Measurements from ENCODE around the gene CACNA2D2.
A peak's percentile ranks its signal among the peaks of the same experiment; 100 is the strongest.

CACNA2D2 gene

GRCh38 chr3:50478671-50479260 is 24.7 kb downstream of the CACNA2D2 start:
- no peak for TF ChIP-seq CTCF (IDR thresholded peaks at IDR 0.05; ENCODE audit: low read depth, low read length, missing control alignments)
- DNase-seq (ENCODE audit: extremely low read depth, low read depth), result no peak

GRCh38 chr3:50478051-50478450 is 25.4 kb downstream of the CACNA2D2 start:
- H3K4me3 ChIP-seq (replicated peaks; ENCODE audit: low read depth, low read length), result no peak overlapping the region
- DNase-seq (ENCODE audit: extremely low read depth, low read depth), result no peak
- no peak for TF ChIP-seq CTCF (IDR thresholded peaks at IDR 0.05; ENCODE audit: low read depth, low read length, missing control alignments)

More at GRCh38 chr3:50478671-50479260, 24.7 kb downstream of the CACNA2D2 start:
- no peak overlapping the region for H3K4me3 ChIP-seq (replicated peaks; ENCODE audit: low read depth, low read length)

GRCh38 chr3:50475348-50475747 is 28.1 kb downstream of the CACNA2D2 start:
- no peak for DNase-seq (ENCODE audit: extremely low read depth, low read depth)
- TF ChIP-seq CTCF (IDR thresholded peaks at IDR 0.05; ENCODE audit: low read depth, low read length, missing control alignments), result no peak
- no peak overlapping the region for H3K4me3 ChIP-seq (replicated peaks; ENCODE audit: low read depth, low read length)

GRCh38 chr3:50474717-50475116 is 28.7 kb downstream of the CACNA2D2 start:
- no peak for TF ChIP-seq CTCF (IDR thresholded peaks at IDR 0.05; ENCODE audit: low read depth, low read length, missing control alignments)
- DNase-seq (ENCODE audit: extremely low read depth, low read depth), result peak; percentile 3
- H3K4me3 ChIP-seq (replicated peaks; ENCODE audit: low read depth, low read length), result no peak overlapping the region

- no peak for TF ChIP-seq CTCF (IDR thresholded peaks at IDR 0.05; ENCODE audit: low read depth, low read length, missing control alignments)
- DNase-seq (ENCODE audit: extremely low read depth, low read depth), result no peak
- no peak overlapping the region for H3K4me3 ChIP-seq (replicated peaks; ENCODE audit: low read depth, low read length)
Measured at GRCh38 chr3:50473768-50474167, 29.7 kb downstream of the CACNA2D2 start.

GRCh38 chr3:50472958-50473357 is 30.5 kb downstream of the CACNA2D2 start:
- no peak for TF ChIP-seq CTCF (IDR thresholded peaks at IDR 0.05; ENCODE audit: low read depth, low read length, missing control alignments)
- no peak for DNase-seq (ENCODE audit: extremely low read depth, low read depth)
- H3K4me3 ChIP-seq (replicated peaks; ENCODE audit: low read depth, low read length), result no peak overlapping the region

GRCh38 chr3:50470658-50471057 is 32.8 kb downstream of the CACNA2D2 start:
- H3K4me3 ChIP-seq (replicated peaks; ENCODE audit: low read depth, low read length), result no peak overlapping the region
- DNase-seq (ENCODE audit: extremely low read depth, low read depth), result no peak
- no peak for TF ChIP-seq CTCF (IDR thresholded peaks at IDR 0.05; ENCODE audit: low read depth, low read length, missing control alignments)
